H9 (cell line): Measurements from ENCODE around the gene TMEM176A. TPM values are rescaled to one million over a fixed set of nuclear protein-coding genes. Genes with fewer than 3 reads are reported as not detected.

Experiments used
- DNase-seq: peaks from one replicate; pipeline ENCODE4 v3.0.0-alpha.2; 2017
- H2AFZ ChIP-seq: one replicate; pipeline ENCODE4 v1.6.1; 2013; ENCODE audit warnings: mild to moderate bottlenecking, low read length, control low read depth, moderate library complexity
- H2AK5ac ChIP-seq: 2 replicates; pipeline ENCODE4 v1.6.1; 2013; ENCODE audit warnings: low read length, control low read depth, mixed read lengths; ENCODE audit not compliant: insufficient read length
- H2BK120ac ChIP-seq: one replicate; pipeline ENCODE4 v1.6.1; 2013; ENCODE audit warnings: low read depth, mild to moderate bottlenecking, low read length, control low read depth, inconsistent platforms; ENCODE audit not compliant: poor library complexity, severe bottlenecking
- H2BK12ac ChIP-seq: 2 replicates; pipeline ENCODE4 v1.6.1; 2013; ENCODE audit warnings: low read length, control low read depth, mixed read lengths, low read depth; ENCODE audit not compliant: insufficient read length
- H2BK15ac ChIP-seq: 2 replicates; pipeline ENCODE4 v1.6.1; 2013; ENCODE audit warnings: low read depth, low read length, control low read depth
- H2BK20ac ChIP-seq: one replicate; pipeline ENCODE4 v1.6.1; 2013; ENCODE audit warnings: low read depth, mild to moderate bottlenecking, low read length, control low read depth, inconsistent platforms; ENCODE audit not compliant: poor library complexity, severe bottlenecking
- H2BK5ac ChIP-seq: 2 replicates; pipeline ENCODE4 v1.6.1; 2013; ENCODE audit warnings: low read length, control low read depth, mixed read lengths; ENCODE audit not compliant: insufficient read length
- H3K14ac ChIP-seq: 2 replicates; pipeline ENCODE4 v1.6.1; 2013; ENCODE audit warnings: low read length, control low read depth; ENCODE audit not compliant: insufficient read depth
- H3K18ac ChIP-seq: 2 replicates; pipeline ENCODE4 v1.6.1; 2013; ENCODE audit warnings: low read depth, mild to moderate bottlenecking, mixed read lengths, low read length, control low read depth; ENCODE audit not compliant: insufficient read length
- H3K23ac ChIP-seq: 2 replicates; pipeline ENCODE4 v1.6.1; 2013; ENCODE audit warnings: low read length, control low read depth, mixed read lengths, low read depth; ENCODE audit not compliant: insufficient read length
- H3K23me2 ChIP-seq: 2 replicates; pipeline ENCODE4 v1.6.1; 2013; ENCODE audit warnings: low read depth, mild to moderate bottlenecking, mixed read lengths, low read length, control low read depth; ENCODE audit not compliant: insufficient read length, poor library complexity, severe bottlenecking
- H3K27ac ChIP-seq: 2 replicates; pipeline ENCODE4 v1.5.1; 2013; ENCODE audit warnings: low read length, control low read depth, mixed read lengths, low read depth; ENCODE audit not compliant: insufficient read length
- H3K27me3 ChIP-seq: 2 replicates; pipeline ENCODE4 v1.6.1; 2013; ENCODE audit warnings: low read length, control low read depth, inconsistent platforms; ENCODE audit not compliant: insufficient read depth
- H3K4ac ChIP-seq: 2 replicates; pipeline ENCODE4 v1.6.1; 2013; ENCODE audit warnings: low read depth, mild to moderate bottlenecking, control low read depth, inconsistent platforms, low read length, moderate library complexity
- H3K4me1 ChIP-seq: 2 replicates; pipeline ENCODE4 v1.6.1; 2013; ENCODE audit warnings: low read length, control low read depth, inconsistent platforms; ENCODE audit not compliant: insufficient read depth
- H3K4me2 ChIP-seq: 2 replicates; pipeline ENCODE4 v1.6.1; 2013; ENCODE audit warnings: low read length, control low read depth, mixed read lengths; ENCODE audit not compliant: insufficient read length, insufficient read depth
- H3K56ac ChIP-seq: 2 replicates; pipeline ENCODE4 v1.6.1; 2013; ENCODE audit warnings: low read depth, mild to moderate bottlenecking, mixed read lengths, low read length, control low read depth; ENCODE audit not compliant: insufficient read length
- H3K79me1 ChIP-seq: 2 replicates; pipeline ENCODE4 v1.6.1; 2013; ENCODE audit warnings: low read depth, mild to moderate bottlenecking, moderate library complexity, low read length, control low read depth, inconsistent platforms; ENCODE audit not compliant: insufficient read depth, poor library complexity, severe bottlenecking
- H3K79me2 ChIP-seq: 2 replicates; pipeline ENCODE4 v1.6.1; 2013; ENCODE audit warnings: low read length, control low read depth, inconsistent platforms; ENCODE audit not compliant: insufficient read depth
- H3K9ac ChIP-seq: 2 replicates; pipeline ENCODE4 v1.6.1; 2013; ENCODE audit warnings: low read length, control low read depth, mixed read lengths; ENCODE audit not compliant: insufficient read length; ENCODE audit errors: extremely low read depth
- H3K9me3 ChIP-seq: one replicate; pipeline ENCODE4 v1.6.1; 2013; ENCODE audit warnings: low read depth, low read length, inconsistent platforms; ENCODE audit not compliant: control insufficient read depth
- H3T11ph ChIP-seq: one replicate; pipeline ENCODE4 v1.6.1; 2013; ENCODE audit warnings: mild to moderate bottlenecking, low read length, control low read depth, inconsistent platforms
- H4K20me1 ChIP-seq: one replicate; pipeline ENCODE4 v1.6.1; 2013; ENCODE audit not compliant: control insufficient read depth, insufficient read length, insufficient read depth
- H4K5ac ChIP-seq: 2 replicates; pipeline ENCODE4 v1.6.1; 2013; ENCODE audit warnings: low read depth, mild to moderate bottlenecking, mixed read lengths, low read length, control low read depth; ENCODE audit not compliant: insufficient read length
- H4K8ac ChIP-seq: replicated peaks from 2 replicates; pipeline ENCODE4 v1.6.1; 2013; ENCODE audit warnings: low read length, control low read depth, mixed read lengths, low read depth; ENCODE audit not compliant: insufficient read length
- H4K91ac ChIP-seq: 2 replicates; pipeline ENCODE4 v1.6.1; 2013; ENCODE audit warnings: low read depth, mild to moderate bottlenecking, moderate library complexity, mixed read lengths, low read length, control low read depth; ENCODE audit not compliant: insufficient read length
- H3K27ac Mint-ChIP-seq, 3 experiments: 2 replicates in 2 of 3; 3 replicates in 1 of 3; pipeline ENCODE4 v1.8.0; 2020 to 2021; ENCODE audit warnings: mixed read lengths in 3 of 3, mild to moderate bottlenecking in 1 of 3, moderate library complexity in 1 of 3
- H3K27me3 Mint-ChIP-seq: 2 replicates; pipeline ENCODE4 v1.8.0; 2021; ENCODE audit warnings: low read depth, mild to moderate bottlenecking, moderate library complexity, mixed read lengths
- H3K36me3 Mint-ChIP-seq, 3 experiments: 2 replicates in 2 of 3; 3 replicates in 1 of 3; pipeline ENCODE4 v1.8.0; 2020 to 2021; ENCODE audit warnings: low read depth in 3 of 3, mixed read lengths in 3 of 3; ENCODE audit not compliant: insufficient read depth in 1 of 3
- H3K4me1 Mint-ChIP-seq, 2 experiments: 2 replicates each; pipeline ENCODE4 v1.8.0; 2020; ENCODE audit warnings: mixed read lengths in 2 of 2
- H3K4me3 Mint-ChIP-seq, 2 experiments: 2 replicates in 1 of 2; 3 replicates in 1 of 2; pipeline ENCODE4 v1.8.0; 2020 to 2021; ENCODE audit warnings: mild to moderate bottlenecking in 2 of 2, mixed read lengths in 2 of 2, moderate library complexity in 1 of 2
- H3K9me3 Mint-ChIP-seq, 2 experiments: 2 replicates in 1 of 2; 3 replicates in 1 of 2; pipeline ENCODE4 v1.8.0; 2020; ENCODE audit warnings: mild to moderate bottlenecking in 2 of 2, mixed read lengths in 2 of 2, moderate library complexity in 1 of 2
- CTCF ChIP-seq: fragments of 200-600 bp; sonication (generic); conservative IDR thresholded peaks from 3 replicates; pipeline ENCODE4 v1.8.0; 2021; ENCODE audit warnings: antibody characterized with exemption, mild to moderate bottlenecking
- WGBS: extraction: QIAGEN DNeasy Blood & Tissue Kit; methylation state at CpG from one replicate; pipeline ENCODE4 v1.1.7; 2013; ENCODE audit warnings: missing lambda C conversion rate, low lambda C conversion rate, mixed read lengths; ENCODE audit not compliant: insufficient read length; ENCODE audit errors: extremely low coverage; 5-methylcytosine and 5-hydroxymethylcytosine counted together
- total RNA-seq: library from RNA; stranded (reverse); gene quantifications from 2 replicates; pipeline ENCODE4 v1.2.1, GENCODE V29; 2021

Gene TMEM176A
- total RNA-seq, 1 experiment from 2014 or later: not detected

DNA sequence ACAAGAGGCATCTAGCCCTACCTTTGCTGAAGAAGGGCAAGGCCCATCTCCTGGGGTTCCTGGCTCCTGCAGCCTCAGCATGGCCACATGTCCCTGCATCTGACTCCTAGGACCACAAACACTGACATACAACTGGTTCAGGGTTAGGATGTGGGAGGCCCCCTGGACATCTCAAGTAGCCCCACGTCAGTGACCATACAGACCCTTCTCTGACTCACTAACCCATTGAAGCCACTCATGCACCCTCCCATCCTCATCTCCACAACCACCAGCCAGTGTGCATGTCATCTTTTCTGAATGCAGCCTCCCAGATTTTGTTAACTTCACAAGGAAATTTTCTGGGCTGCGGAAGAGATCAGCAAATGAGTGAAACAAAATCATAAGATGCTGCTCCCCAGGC lies 18.6 kb upstream of the TMEM176A start:
- no peak overlapping the region for H2AK5ac ChIP-seq
- H3K4me1 ChIP-seq: no peaks in the 10 kb centered on the region
- H3K4me2 ChIP-seq: no peak overlapping the region
- Mint-ChIP-seq H3K27me3 (peaks cover 59% of the 10 kb centered on the region), H3K27ac (no peak overlapping the region), H3K36me3 (no peaks in the 10 kb centered on the region; a peak in 1 of 7 replicates), H3K9me3 (no peaks in the 10 kb centered on the region), H3K4me3 (no peak overlapping the region), H3K4me1 (no peaks in the 10 kb centered on the region)
- no peak overlapping the region for H2BK120ac ChIP-seq
- no peaks in the 10 kb centered on the region for H3K23me2 ChIP-seq
- DNase-seq: no peak
- no peaks in the 10 kb centered on the region for H4K20me1 ChIP-seq
- TF ChIP-seq CTCF: no peak
- H3K9me3 ChIP-seq: no peaks in the 10 kb centered on the region
- no peak overlapping the region for H2BK12ac ChIP-seq
- no CpG with 5 or more reads among the region's 2 CpGs for WGBS
- H3K9ac ChIP-seq: no peak overlapping the region
- H3K27ac ChIP-seq: no peak overlapping the region
- no peak overlapping the region for H3K4ac ChIP-seq
- H3K56ac ChIP-seq: no peak overlapping the region
- no peak overlapping the region for H4K91ac ChIP-seq
- H3K79me2 ChIP-seq: no peaks in the 10 kb centered on the region
- no peak overlapping the region for H3K14ac ChIP-seq
- no peaks in the 10 kb centered on the region for H3K79me1 ChIP-seq
- H2BK15ac ChIP-seq: no peak overlapping the region
- H3K18ac ChIP-seq: no peak overlapping the region
- H3T11ph ChIP-seq: no peak overlapping the region
- H2AFZ ChIP-seq: no peak overlapping the region
- no peak overlapping the region for H3K23ac ChIP-seq
- no peak overlapping the region for H2BK20ac ChIP-seq
- no peak overlapping the region for H4K8ac ChIP-seq
- H2BK5ac ChIP-seq: no peak overlapping the region
- H3K27me3 ChIP-seq: no peaks in the 10 kb centered on the region
- no peak overlapping the region for H4K5ac ChIP-seq
